Suprapubic skin (tissue), 4 donors: ENCODE data around the gene FBXL22. TPM values are rescaled to one million over a fixed set of nuclear protein-coding genes. Genes with fewer than 3 reads are reported as not detected.

Source experiments
- DNase-seq, 2 donors: peaks; one replicate each; pipeline ENCODE4 v3.0.0-alpha.2; 2019; ENCODE audit warnings: low spot score in 2 of 2
- H3K27ac ChIP-seq: fragments of 200-600 bp; sonication (generic); one replicate; pipeline ENCODE4 v1.5.1; 2019
- H3K27me3 ChIP-seq: fragments of 200-600 bp; sonication (generic); one replicate; pipeline ENCODE4 v1.5.1; 2019
- H3K36me3 ChIP-seq: fragments of 200-600 bp; sonication (generic); one replicate; pipeline ENCODE4 v1.5.1; 2019
- H3K4me1 ChIP-seq: fragments of 200-600 bp; sonication (generic); one replicate; pipeline ENCODE4 v1.5.1; 2019
- H3K4me3 ChIP-seq: fragments of 200-600 bp; sonication (generic); one replicate; pipeline ENCODE4 v1.5.1; 2019; ENCODE audit warnings: mild to moderate bottlenecking
- H3K9me3 ChIP-seq: fragments of 200-600 bp; sonication (generic); one replicate; pipeline ENCODE4 v1.5.1; 2019
- CTCF ChIP-seq, 2 donors: fragments of 200-600 bp in 1 of 2; fragments of 450-650 bp in 1 of 2; sonication (generic) in 1 of 2; IDR thresholded peaks; one replicate each; pipeline ENCODE4 v1.5.1; 2016 to 2019; ENCODE audit warnings: antibody characterized with exemption in 2 of 2, mild to moderate bottlenecking in 1 of 2, moderate library complexity in 1 of 2
- EP300 ChIP-seq: sonication (generic); formaldehyde crosslinking; IDR thresholded peaks from one replicate; pipeline ENCODE4 v1.6.1; 2017; ENCODE audit warnings: antibody characterized with exemption
- POLR2A ChIP-seq, 2 donors: fragments of 450-650 bp; IDR thresholded peaks; one replicate each; pipeline ENCODE4 v1.6.1; 2017; ENCODE audit warnings: antibody characterized with exemption in 2 of 2, mild to moderate bottlenecking in 2 of 2, moderate library complexity in 2 of 2
- POLR2AphosphoS5 ChIP-seq, 3 donors: sonication (generic); formaldehyde crosslinking; IDR thresholded peaks; one replicate each; pipeline ENCODE4 v1.6.1; 2017; ENCODE audit warnings: antibody characterized with exemption in 3 of 3
- WGBS: methylation state at CpG from one replicate; pipeline ENCODE4 v1.1.5; 2018; 5-methylcytosine and 5-hydroxymethylcytosine counted together
- total RNA-seq, 4 donors: library from RNA; depleted of rRNA; stranded (reverse); fragments of >200 nt; gene quantifications; one replicate each; pipeline ENCODE4 v1.1.0, GENCODE V29; 2016

The FBXL22 gene
- total RNA-seq, 4 donors from 2014 or later: 1.5 to 2.2 (median 1.5) TPM; not detected in 1

- no peak for TF ChIP-seq POLR2AphosphoS5 (IDR thresholded peaks at IDR 0.05)
- TF ChIP-seq CTCF (IDR thresholded peaks at IDR 0.05): no peak
- TF ChIP-seq POLR2A (IDR thresholded peaks at IDR 0.05): no peak
- no peak for TF ChIP-seq EP300
- H3K36me3 ChIP-seq: peaks cover 65% of the 10 kb centered on the region
- no peak for DNase-seq
- H3K4me1 ChIP-seq: no peaks in the 10 kb centered on the region
- no peak overlapping the region for H3K4me3 ChIP-seq
- H3K27me3 ChIP-seq: no peaks in the 10 kb centered on the region
- no peaks in the 10 kb centered on the region for H3K9me3 ChIP-seq
- H3K27ac ChIP-seq: no peak overlapping the region
Observed at GRCh38 chr15:63582179-63582578, 15.0 kb upstream of the FBXL22 start.

GRCh38 chr15:63582718-63583426, 14.3 kb upstream of the FBXL22 start:
- H3K4me3 ChIP-seq: no peak overlapping the region
- H3K4me1 ChIP-seq: no peaks in the 10 kb centered on the region
- 74% methylated on average over 2 of the region's 2 CpGs for WGBS
- no peaks in the 10 kb centered on the region for H3K9me3 ChIP-seq
- H3K36me3 ChIP-seq: peaks cover 64% of the 10 kb centered on the region
- no peak overlapping the region for H3K27ac ChIP-seq
- no peaks in the 10 kb centered on the region for H3K27me3 ChIP-seq
- DNase-seq: no peak
- no peak for TF ChIP-seq POLR2AphosphoS5 (IDR thresholded peaks at IDR 0.05)
- TF ChIP-seq EP300: no peak
- no peak for TF ChIP-seq CTCF (IDR thresholded peaks at IDR 0.05)
- TF ChIP-seq POLR2A (IDR thresholded peaks at IDR 0.05): no peak

- Histone ChIP-seq H3K27me3 (no peaks in the 10 kb centered on the region), H3K27ac (no peak overlapping the region), H3K36me3 (peaks cover 84% of the 10 kb centered on the region), H3K9me3 (no peaks in the 10 kb centered on the region), H3K4me1 (no peaks in the 10 kb centered on the region), H3K4me3 (no peak overlapping the region)
- TF ChIP-seq CTCF (IDR thresholded peaks at IDR 0.05) (no peak), POLR2A (IDR thresholded peaks at IDR 0.05) (no peak), EP300 (no peak), POLR2AphosphoS5 (IDR thresholded peaks at IDR 0.05) (no peak)
- DNase-seq: no peak
- WGBS: 87% methylated on average over 5 of the region's 5 CpGs
Observed at GRCh38 chr15:63586790-63587189, 10.4 kb upstream of the FBXL22 start.

DNA sequence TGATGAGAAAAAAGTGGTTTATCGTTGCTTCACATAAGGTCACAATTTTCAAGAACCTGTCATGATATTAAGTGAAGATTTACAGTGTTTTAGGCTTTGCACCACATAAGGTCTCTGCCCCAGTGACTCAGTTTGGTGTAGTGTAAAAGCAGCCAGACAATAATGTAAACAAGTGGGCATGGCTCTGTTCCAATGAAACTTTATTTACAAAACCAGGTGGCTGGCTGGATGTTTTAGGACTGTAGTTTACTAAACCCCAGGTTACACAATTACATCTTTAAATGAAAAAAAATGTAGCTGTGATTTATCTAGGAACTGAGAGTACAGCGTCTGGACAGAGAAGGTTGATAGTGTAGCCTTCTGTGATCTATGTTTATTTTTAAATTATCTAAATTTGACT, 9.7 kb upstream of the FBXL22 start:
- no peak for TF ChIP-seq EP300
- no peak overlapping the region for H3K4me3 ChIP-seq
- H3K9me3 ChIP-seq: no peaks in the 10 kb centered on the region
- H3K36me3 ChIP-seq: peaks cover 84% of the 10 kb centered on the region
- no peaks in the 10 kb centered on the region for H3K27me3 ChIP-seq
- H3K27ac ChIP-seq: no peak overlapping the region
- no peak for DNase-seq
- WGBS: 75% methylated on average over 2 of the region's 2 CpGs
- no peaks in the 10 kb centered on the region for H3K4me1 ChIP-seq

DNA sequence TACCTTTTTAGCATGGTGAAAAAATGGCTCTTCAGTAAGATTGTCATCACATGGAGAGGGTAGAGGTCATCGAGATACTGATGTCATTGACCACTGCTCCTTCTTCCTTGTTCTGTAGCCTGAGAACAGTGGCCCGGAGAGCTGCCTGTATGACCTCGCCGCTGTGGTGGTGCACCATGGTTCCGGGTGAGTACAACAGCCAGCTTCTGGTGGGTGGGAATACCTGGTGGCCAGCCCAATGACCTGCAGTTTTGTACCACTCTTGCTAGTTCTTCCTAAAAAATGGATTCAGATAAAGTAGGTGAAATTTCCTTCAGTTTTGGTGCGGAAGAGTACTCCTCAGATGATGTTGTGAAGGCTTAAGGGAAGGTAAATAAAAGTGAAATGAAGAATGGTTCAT, 8.4 kb upstream of the FBXL22 start:
- 92% methylated on average over 6 of the region's 6 CpGs for WGBS
- H3K4me1 ChIP-seq: no peaks in the 10 kb centered on the region
- no peaks in the 10 kb centered on the region for H3K9me3 ChIP-seq
- no peak for TF ChIP-seq POLR2A (IDR thresholded peaks at IDR 0.05)
- TF ChIP-seq POLR2AphosphoS5 (IDR thresholded peaks at IDR 0.05): no peak
- no peak for TF ChIP-seq CTCF (IDR thresholded peaks at IDR 0.05)
- TF ChIP-seq EP300: no peak
- H3K27ac ChIP-seq: no peak overlapping the region
- no peaks in the 10 kb centered on the region for H3K27me3 ChIP-seq
- H3K36me3 ChIP-seq: peaks cover 82% of the 10 kb centered on the region
- DNase-seq: no peak
- H3K4me3 ChIP-seq: no peak overlapping the region
